Measurements from ENCODE around the gene LRFN2. TPM values are rescaled to one million over a fixed set of nuclear protein-coding genes. Genes with fewer than 3 reads are reported as not detected.

LRFN2 gene
- total and polyA plus RNA-seq, 11 donors, result not detected

DNA sequence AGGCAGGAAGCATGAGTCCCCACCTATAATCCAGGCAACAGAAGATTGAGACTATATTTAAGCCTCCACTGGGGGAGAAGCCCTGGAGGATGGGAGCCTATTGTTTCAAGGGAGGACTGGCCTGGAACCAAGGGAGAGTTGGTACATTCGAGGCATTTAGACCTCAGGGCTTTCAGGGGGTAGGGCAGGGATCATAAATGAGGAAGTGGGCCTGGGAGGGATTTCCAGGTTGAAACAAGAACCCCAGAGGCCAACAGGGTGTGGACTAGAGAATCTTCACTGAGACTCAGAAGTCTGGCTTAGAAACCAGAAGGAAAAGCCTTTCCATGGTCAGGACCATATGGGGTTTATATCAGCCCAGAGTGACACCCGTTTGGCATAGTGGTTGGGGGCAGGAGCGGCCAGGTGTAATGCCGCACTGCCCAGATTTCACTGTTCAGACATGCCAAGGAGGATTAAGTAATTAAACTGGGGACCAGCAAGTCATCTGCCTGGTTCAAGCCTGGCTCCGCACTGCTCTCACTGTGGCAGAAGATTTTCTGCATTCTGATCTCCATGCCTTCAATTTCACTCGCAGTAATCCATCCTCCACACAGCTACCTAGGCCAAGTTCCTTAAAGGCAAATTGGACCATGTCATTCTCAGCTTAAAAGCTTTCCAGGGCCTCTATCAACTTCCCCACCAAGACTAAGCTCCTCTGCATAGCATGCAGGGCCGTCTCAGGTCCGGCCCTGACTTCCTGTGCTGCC lies 17.8 kb downstream of the LRFN2 start:
- Histone ChIP-seq H3K9me3 (no peaks in the 10 kb centered on the region), H3K4me1 (no peaks in the 10 kb centered on the region), H3K27me3 (peaks cover 0 to 5% (median 0%) of the 10 kb centered on the region in 9 donors), H3K36me3 (no peaks in the 10 kb centered on the region), H3K4me3 (no peak overlapping the region), H3K27ac (no peak overlapping the region)
- intact Hi-C loops (cut with DNase I), result no loop called here
- TF ChIP-seq POLR2A (IDR thresholded peaks at IDR 0.05), result no peak
- TF ChIP-seq CTCF (IDR thresholded peaks at IDR 0.05), result no peak
- 67 to 80% (median 72%) methylated on average over 7 to 8 of the region's 8 CpGs for WGBS, 4 donors
- DNase-seq (no peak), ATAC-seq (no peak)

DNA sequence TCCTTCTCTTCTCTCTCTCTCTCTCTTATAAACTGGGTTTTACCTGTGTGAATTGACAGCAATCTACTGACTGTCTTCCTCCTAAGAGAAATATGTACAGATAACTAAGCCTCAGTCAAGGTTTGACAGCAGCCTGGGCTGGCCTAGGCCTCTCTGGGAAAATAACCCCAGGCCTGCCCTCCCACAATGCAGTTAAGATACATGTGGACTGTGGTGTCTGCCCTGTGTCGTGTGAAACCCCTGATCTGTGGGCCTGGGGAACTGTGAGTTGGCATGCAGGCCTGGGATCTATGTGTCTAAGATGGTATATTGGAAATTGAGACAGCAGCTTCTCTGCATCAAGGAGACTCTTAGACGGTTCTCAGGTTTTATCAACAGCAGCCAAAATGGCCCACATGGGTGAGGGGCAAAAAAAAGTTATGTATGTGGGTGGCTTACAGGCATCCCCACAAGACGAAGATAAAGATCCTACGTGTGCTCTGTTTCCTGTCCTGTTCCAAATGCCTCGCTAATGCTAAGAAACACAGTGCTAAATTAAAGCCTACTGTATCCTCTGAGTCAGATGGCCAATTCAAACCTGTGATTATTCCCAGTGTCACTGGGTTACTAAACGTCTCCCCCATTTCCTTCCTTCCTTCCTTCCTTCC lies 19.0 kb downstream of the LRFN2 start:
- Histone ChIP-seq H3K4me1 (no peaks in the 10 kb centered on the region), H3K27me3 (peaks cover 0 to 11% (median 0%) of the 10 kb centered on the region in 9 donors), H3K9me3 (no peaks in the 10 kb centered on the region), H3K27ac (no peak overlapping the region), H3K36me3 (no peaks in the 10 kb centered on the region), H3K4me3 (no peak overlapping the region)
- DNase-seq (no peak), ATAC-seq (no peak)
- 60 to 67% (median 63%) methylated on average over 6 of the region's 6 CpGs for WGBS, 4 donors
- TF ChIP-seq POLR2A (IDR thresholded peaks at IDR 0.05), result no peak
- no peak for TF ChIP-seq CTCF (IDR thresholded peaks at IDR 0.05)
- intact Hi-C loops (cut with DNase I), result no loop called here

GRCh38 chr6:40563111-40563510 lies 24.1 kb downstream of the LRFN2 start:
- no peak for DNase-seq
- WGBS, 4 donors, result 31 to 43% (median 42%) methylated on average over 5 of the region's 5 CpGs
- ATAC-seq, result no peak
- no peak overlapping the region for H3K4me3 ChIP-seq
- H3K36me3 ChIP-seq, result no peaks in the 10 kb centered on the region
- peaks cover 0 to 14% (median 0%) of the 10 kb centered on the region in 9 donors for H3K27me3 ChIP-seq
- no peaks in the 10 kb centered on the region for H3K4me1 ChIP-seq
- no peaks in the 10 kb centered on the region for H3K9me3 ChIP-seq
- TF ChIP-seq CTCF (IDR thresholded peaks at IDR 0.05) (no peak), POLR2A (IDR thresholded peaks at IDR 0.05) (no peak)
- no peak overlapping the region for H3K27ac ChIP-seq
- intact Hi-C loops (cut with DNase I), result no loop called here

- DNase-seq, result no peak
- Histone ChIP-seq H3K9me3 (no peaks in the 10 kb centered on the region), H3K36me3 (no peaks in the 10 kb centered on the region), H3K27me3 (peaks cover 0 to 26% (median 0%) of the 10 kb centered on the region in 9 donors), H3K4me3 (no peak overlapping the region), H3K27ac (no peak overlapping the region), H3K4me1 (no peaks in the 10 kb centered on the region)
- TF ChIP-seq POLR2A (IDR thresholded peaks at IDR 0.05), result no peak
- no peak for TF ChIP-seq CTCF (IDR thresholded peaks at IDR 0.05)
- no peak for ATAC-seq
- WGBS, 4 donors, result 82 to 89% (median 86%) methylated on average over 4 of the region's 4 CpGs
- intact Hi-C loops (cut with DNase I), result no loop called here
These were observed 28.1 kb downstream of the LRFN2 start for GRCh38 chr6:40559056-40559455.
